OCI-LY7 (cell line): ENCODE results near the gene NME7.

Source experiments
- CTCF ChIP-seq: fragments of 200-600 bp; sonication (generic); conservative IDR thresholded peaks from 2 replicates; pipeline ENCODE4 v1.5.1; 2014; ENCODE audit warnings: mild to moderate bottlenecking, antibody characterized with exemption, low read length, moderate library complexity, mixed read lengths
- EZH2phosphoT487 ChIP-seq: fragments of 200-600 bp; sonication (generic); IDR thresholded peaks from 2 replicates; pipeline ENCODE4 v1.6.1; 2018; ENCODE audit warnings: low read depth, borderline replicate concordance, mild to moderate bottlenecking, mixed run types, antibody characterized with exemption, low read length, moderate library complexity, mixed read lengths

- TF ChIP-seq CTCF, result no peak
- TF ChIP-seq EZH2phosphoT487, result no peak
These were observed 131.5 kb downstream of the NME7 start for GRCh38 chr1:169236143-169236542.
